Measurements from ENCODE around the gene MYO3B.

- TF ChIP-seq CTCF (IDR thresholded peaks at IDR 0.05; ENCODE audit: low read length) (no peak), EZH2 (optimal IDR thresholded peaks at IDR 0.05; ENCODE audit: low read depth, low read length) (no peak)
These were observed 410.8 kb downstream of the MYO3B start for GRCh38 chr2:170588729-170589128.
